ENCODE measurements around the gene PPP2R2C.

PPP2R2C gene

DNA sequence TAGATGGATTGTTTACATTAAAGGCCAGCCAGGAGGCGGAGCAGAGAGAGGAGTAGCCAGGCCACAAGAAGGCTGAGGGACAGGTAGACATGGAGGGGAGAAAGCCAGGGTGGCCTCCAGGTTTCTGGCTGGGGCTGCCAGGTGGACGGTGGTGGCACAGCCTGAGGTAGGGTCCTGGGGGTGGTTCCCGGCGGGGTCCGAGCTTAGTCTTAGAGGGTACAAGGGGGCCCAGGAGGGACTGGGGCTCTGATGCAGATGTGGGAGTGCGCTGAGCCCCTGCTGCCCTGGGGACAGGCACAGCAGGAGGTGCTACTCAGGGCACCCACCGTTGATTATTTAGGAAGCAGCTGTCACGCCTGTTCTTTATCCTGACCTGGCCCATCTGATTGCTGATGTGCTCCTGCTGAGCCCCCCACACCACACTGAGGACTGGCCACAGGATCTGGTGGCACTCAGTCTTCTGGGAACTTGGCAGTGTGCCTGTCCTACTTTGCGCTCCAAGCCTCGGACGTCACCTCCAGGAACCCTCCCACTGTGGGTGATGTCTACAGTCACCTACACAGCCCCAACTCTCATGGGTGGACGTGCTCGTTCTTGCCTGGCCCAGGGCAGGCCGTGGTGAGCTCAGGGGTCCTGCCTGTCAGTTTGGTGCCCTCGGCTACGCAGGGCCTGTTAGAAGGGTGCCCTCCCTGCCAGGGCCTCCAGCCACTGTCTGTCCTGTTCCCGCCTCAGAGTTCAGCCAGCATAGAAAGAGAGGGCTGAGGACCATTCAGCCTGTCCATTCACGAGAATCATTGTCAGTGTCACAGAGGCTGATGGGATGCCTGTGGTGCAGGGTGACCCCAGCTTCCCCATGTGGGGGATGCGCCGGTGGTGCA is 190.7 kb downstream of the PPP2R2C start:
- H3K27ac ChIP-seq, result no peak overlapping the region
- TF ChIP-seq, protein P1, sequence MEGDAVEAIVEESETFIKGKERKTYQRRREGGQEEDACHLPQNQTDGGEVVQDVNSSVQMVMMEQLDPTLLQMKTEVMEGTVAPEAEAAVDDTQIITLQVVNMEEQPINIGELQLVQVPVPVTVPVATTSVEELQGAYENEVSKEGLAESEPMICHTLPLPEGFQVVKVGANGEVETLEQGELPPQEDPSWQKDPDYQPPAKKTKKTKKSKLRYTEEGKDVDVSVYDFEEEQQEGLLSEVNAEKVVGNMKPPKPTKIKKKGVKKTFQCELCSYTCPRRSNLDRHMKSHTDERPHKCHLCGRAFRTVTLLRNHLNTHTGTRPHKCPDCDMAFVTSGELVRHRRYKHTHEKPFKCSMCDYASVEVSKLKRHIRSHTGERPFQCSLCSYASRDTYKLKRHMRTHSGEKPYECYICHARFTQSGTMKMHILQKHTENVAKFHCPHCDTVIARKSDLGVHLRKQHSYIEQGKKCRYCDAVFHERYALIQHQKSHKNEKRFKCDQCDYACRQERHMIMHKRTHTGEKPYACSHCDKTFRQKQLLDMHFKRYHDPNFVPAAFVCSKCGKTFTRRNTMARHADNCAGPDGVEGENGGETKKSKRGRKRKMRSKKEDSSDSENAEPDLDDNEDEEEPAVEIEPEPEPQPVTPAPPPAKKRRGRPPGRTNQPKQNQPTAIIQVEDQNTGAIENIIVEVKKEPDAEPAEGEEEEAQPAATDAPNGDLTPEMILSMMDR (IDR thresholded peaks at IDR 0.05), result no peak
- no peak for TF ChIP-seq ZFX (IDR thresholded peaks at IDR 0.05; ENCODE audit: borderline replicate concordance)

DNA sequence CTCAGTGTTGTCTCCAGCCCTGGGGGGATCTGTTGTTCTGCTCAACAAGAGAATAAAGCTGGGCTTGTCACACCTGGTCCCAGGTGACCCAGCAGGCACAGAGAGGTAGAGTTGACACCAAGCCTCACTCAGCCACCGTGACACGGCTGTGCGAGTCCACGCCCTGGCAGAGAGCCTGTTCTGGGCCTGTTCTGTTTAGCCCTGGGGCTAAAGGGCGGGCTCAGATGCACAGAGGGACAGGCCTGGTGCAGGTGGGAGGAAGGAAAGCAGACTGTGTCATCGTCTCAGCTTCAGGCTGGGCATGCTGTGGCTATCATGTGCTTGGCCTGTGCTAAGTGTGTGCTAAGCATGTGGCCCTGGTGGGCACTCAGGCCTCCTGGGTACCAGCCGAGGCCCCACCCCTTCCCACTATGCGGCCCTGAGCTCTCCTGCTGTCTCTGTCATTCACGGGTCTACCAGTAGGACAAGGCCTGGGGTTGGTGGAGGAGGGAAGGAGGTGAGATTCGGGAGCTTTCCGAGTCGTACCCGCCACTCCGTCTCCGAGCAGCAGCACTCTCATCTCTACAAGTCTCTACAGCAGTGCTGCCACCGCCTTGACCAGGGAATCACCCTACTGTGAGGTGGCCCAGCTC is 191.9 kb downstream of the PPP2R2C start:
- TF ChIP-seq ZFX (IDR thresholded peaks at IDR 0.05; ENCODE audit: borderline replicate concordance), result no peak
- TF ChIP-seq, protein P1 (IDR thresholded peaks at IDR 0.05), result no peak
- no peak overlapping the region for H3K27ac ChIP-seq

DNA sequence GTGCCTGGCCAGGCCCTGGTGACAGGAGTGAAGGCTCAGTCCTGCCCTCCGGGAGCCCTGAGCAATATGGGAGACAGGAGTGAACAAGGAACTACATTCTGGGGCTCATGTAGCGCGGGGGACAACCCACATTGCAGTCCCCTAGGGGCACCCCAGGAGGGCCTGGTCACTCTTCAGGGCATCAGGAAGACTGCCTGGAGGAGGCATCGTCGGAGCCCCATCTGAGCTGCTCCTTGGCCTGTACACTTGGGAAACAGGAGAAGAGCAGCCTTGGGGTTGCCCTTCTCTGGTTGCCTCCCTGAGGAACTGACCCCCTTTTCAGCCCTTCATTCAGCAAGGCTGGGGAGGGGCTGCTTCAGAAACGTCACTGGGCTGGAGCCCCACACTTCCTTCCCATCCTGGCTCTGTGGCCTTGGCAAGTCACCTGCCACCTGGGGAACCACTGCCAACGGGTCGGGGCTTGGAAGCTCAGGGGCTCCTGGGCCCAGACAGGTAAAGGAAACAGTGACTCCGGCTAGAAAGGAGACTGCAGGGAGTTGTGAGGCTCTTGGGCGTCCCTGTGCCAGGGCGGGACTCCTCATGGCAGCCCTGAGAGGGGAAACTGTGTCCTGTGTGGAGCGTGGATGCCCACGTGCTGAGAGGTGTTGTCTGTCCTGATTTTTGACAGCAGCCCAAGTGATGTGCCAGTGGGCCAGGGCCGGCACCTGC is 192.7 kb downstream of the PPP2R2C start:
- H3K27ac ChIP-seq, result no peak overlapping the region
- TF ChIP-seq, protein P1 (IDR thresholded peaks at IDR 0.05), result no peak
- TF ChIP-seq ZFX (IDR thresholded peaks at IDR 0.05; ENCODE audit: borderline replicate concordance), result no peak

DNA sequence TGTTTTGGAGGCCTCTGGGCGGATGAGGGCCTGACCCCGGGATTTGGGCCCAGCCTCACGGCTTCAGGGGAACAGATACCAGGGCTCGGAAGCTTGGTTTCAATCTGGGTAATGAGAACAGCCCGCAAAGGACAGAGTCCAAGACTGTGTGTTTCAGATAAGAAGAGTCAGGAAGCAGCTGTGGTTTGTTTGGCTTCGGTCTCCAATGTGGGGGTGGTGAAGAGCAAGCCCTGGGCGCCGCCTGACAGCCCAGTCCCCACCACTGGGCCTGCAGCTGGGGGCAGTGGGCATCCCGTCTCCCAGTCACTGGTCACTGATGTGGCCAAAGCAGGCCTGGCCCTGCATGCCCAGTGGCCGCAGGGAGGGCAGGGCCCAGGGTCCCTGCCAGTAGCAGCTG is 193.6 kb downstream of the PPP2R2C start:
- no peak overlapping the region for H3K27ac ChIP-seq
- no peak for TF ChIP-seq ZFX (IDR thresholded peaks at IDR 0.05; ENCODE audit: borderline replicate concordance)
- TF ChIP-seq, protein P1 (IDR thresholded peaks at IDR 0.05), result no peak

DNA sequence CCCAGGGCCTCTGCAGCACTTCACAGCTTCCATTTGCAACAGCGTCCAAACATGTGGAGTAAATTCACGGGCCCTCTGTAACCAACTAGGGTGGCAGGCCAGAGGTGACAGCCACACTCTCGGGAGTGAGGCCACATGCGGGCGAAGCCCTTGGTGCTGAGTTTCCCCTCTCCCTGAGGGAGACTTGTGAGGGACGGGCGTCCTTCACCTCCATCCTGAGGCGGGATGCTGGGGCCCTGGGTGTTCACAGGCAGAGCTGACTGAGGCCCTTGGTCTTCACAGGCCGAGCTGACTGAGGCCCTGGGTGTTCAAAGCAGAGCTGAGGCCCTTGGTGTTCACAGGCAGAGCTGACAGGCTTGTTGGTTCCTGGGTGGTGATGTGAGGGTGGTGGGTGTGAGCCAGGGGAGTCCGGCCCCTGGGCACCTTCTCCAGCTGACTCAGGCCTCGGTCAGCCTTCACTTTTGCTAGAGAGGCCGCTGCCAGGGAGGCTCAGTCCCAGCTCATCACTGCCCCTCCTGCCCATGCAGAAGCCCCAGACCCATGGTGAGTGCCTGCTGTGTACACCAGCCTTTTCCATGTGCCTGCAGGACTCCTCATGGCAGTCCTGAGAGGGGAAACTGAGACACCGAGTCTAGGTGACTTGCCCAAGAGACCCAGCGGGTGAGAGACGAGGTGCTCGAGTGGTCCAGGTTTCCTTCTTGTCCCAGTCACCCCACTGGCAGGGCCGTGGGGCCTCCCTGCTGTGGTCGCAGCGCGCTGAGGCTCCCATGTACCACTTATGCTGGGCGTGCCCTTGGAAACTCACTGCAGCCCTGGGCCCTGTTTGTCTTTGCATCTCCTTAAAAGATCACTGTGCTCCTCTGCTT is 194.2 kb downstream of the PPP2R2C start:
- H3K27ac ChIP-seq, result no peak overlapping the region
- TF ChIP-seq, protein P1 (IDR thresholded peaks at IDR 0.05), result no peak
- no peak for TF ChIP-seq ZFX (IDR thresholded peaks at IDR 0.05; ENCODE audit: borderline replicate concordance)

DNA sequence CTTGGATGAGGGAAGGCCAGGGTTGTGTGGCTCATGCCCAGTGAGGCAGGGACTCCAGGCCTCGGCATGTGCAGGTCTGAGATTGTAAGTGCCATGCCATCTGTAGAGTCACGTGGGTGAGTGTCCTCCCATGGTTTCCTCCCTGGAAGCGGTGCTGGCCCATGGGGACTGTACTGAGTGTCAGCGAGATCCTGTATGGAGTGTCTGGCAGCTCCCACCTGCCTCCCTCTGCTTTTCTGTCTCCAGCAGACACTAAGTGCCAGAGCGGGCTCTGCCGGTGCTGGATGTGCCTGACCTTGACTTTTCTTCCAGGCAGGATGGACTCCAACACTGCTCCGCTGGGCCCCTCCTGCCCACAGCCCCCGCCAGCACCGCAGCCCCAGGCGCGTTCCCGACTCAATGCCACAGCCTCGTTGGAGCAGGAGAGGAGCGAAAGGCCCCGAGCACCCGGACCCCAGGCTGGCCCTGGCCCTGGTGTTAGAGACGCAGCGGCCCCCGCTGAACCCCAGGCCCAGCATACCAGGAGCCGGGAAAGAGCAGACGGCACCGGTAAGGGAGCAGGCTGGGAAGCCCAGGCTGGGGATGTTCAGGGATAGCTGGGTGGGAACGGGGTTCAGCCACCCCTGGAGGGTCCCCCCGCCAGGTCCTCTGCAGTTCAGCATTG is 195.1 kb downstream of the PPP2R2C start:
- TF ChIP-seq, protein P1 (IDR thresholded peaks at IDR 0.05), result no peak
- TF ChIP-seq ZFX (IDR thresholded peaks at IDR 0.05; ENCODE audit: borderline replicate concordance), result no peak
- no peak overlapping the region for H3K27ac ChIP-seq
